Prostate gland (tissue), 2 donors: ENCODE data around the gene POFUT2. TPM values are rescaled to one million over a fixed set of nuclear protein-coding genes. Genes with fewer than 3 reads are reported as not detected.

ENCODE experiments used
- DNase-seq: peaks from one replicate; pipeline ENCODE4 v3.0.0-alpha.2; 2019; ENCODE audit warnings: low spot score
- H3K27ac ChIP-seq, 2 donors: fragments of 200-600 bp; sonication (generic); 2 replicates each; pipeline ENCODE4 v1.5.1; 2017 to 2019
- H3K27me3 ChIP-seq: fragments of 200-600 bp; sonication (generic); replicated peaks from 2 replicates; pipeline ENCODE4 v1.5.1; 2019; ENCODE audit not compliant: insufficient read depth
- H3K36me3 ChIP-seq, 2 donors: fragments of 200-600 bp; sonication (generic); 1 replicate in 1 of 2; 2 replicates in 1 of 2; pipeline versions ENCODE4 v1.5.1 to v1.8.1; 2017 to 2019
- H3K4me1 ChIP-seq: fragments of 200-600 bp; sonication (generic); replicated peaks from 2 replicates; pipeline ENCODE4 v1.5.1; 2019
- H3K4me3 ChIP-seq, 2 donors: fragments of 200-600 bp; sonication (generic); 2 replicates each; pipeline ENCODE4 v1.5.1; 2017 to 2019
- H3K9me3 ChIP-seq: fragments of 200-600 bp; sonication (generic); 2 replicates; pipeline ENCODE4 v1.5.1; 2017
- CTCF ChIP-seq, 4 experiments: fragments of 200-600 bp in 2 of 4; fragments of 450-650 bp in 2 of 4; sonication (generic) in 2 of 4; IDR thresholded peaks; 1 replicate in 3 of 4; 2 replicates in 1 of 4; pipeline ENCODE4 v1.5.1; 2016 to 2019; ENCODE audit warnings: antibody characterized with exemption in 4 of 4, mild to moderate bottlenecking in 2 of 4, moderate library complexity in 2 of 4
- POLR2A ChIP-seq: fragments of 450-650 bp; IDR thresholded peaks from one replicate; pipeline ENCODE4 v1.6.1; 2016; ENCODE audit warnings: antibody characterized with exemption, mild to moderate bottlenecking
- POLR2AphosphoS5 ChIP-seq: sonication (generic); formaldehyde crosslinking; IDR thresholded peaks from one replicate; pipeline ENCODE4 v1.6.1; 2017; ENCODE audit warnings: antibody characterized with exemption
- WGBS: methylation state at CpG from one replicate; pipeline ENCODE4 v1.1.5; 2018; 5-methylcytosine and 5-hydroxymethylcytosine counted together
- intact Hi-C: fragments of 100-400 bp; cut with DNase I; formaldehyde crosslinking; loops from one replicate; pipeline ENCODE4 v1.14.2; 2022
- total RNA-seq, 2 donors: library from RNA; depleted of rRNA; stranded (reverse); fragments of >200 nt; gene quantifications; one replicate each; pipeline ENCODE4 v1.1.0, GENCODE V29; 2016

POFUT2 gene
- total RNA-seq, 2 donors from 2014 or later: 20.2 to 52.4 TPM

GRCh38 chr21:45255381-45256020, 32.2 kb downstream of the POFUT2 start:
- intact Hi-C loops: no loop called here
- no peaks in the 10 kb centered on the region for H3K9me3 ChIP-seq
- WGBS: 74% methylated on average over 20 of the region's 22 CpGs
- H3K27ac ChIP-seq: no peak overlapping the region
- TF ChIP-seq POLR2A (no peak), POLR2AphosphoS5 (no peak), CTCF (IDR thresholded peaks at IDR 0.05) (no peak)
- H3K27me3 ChIP-seq: no peaks in the 10 kb centered on the region
- no peaks in the 10 kb centered on the region for H3K36me3 ChIP-seq
- H3K4me3 ChIP-seq: no peak overlapping the region
- no peaks in the 10 kb centered on the region for H3K4me1 ChIP-seq
- no peak for DNase-seq

- WGBS: 85% methylated on average over 17 of the region's 17 CpGs
- no peak for DNase-seq
- no peak overlapping the region for H3K27ac ChIP-seq
- intact Hi-C loops: no loop called here
- H3K9me3 ChIP-seq: no peaks in the 10 kb centered on the region
- no peaks in the 10 kb centered on the region for H3K36me3 ChIP-seq
- H3K27me3 ChIP-seq: no peaks in the 10 kb centered on the region
- no peaks in the 10 kb centered on the region for H3K4me1 ChIP-seq
- no peak overlapping the region for H3K4me3 ChIP-seq
- no peak for TF ChIP-seq POLR2AphosphoS5
These were observed 33.2 kb downstream of the POFUT2 start for GRCh38 chr21:45254460-45254930.

- H3K36me3 ChIP-seq: no peaks in the 10 kb centered on the region
- WGBS: 86% methylated on average over 25 of the region's 28 CpGs
- H3K27ac ChIP-seq: no peak overlapping the region
- intact Hi-C loops: no loop called here
- DNase-seq: no peak
- no peak overlapping the region for H3K4me3 ChIP-seq
- no peaks in the 10 kb centered on the region for H3K27me3 ChIP-seq
- no peaks in the 10 kb centered on the region for H3K9me3 ChIP-seq
- TF ChIP-seq POLR2AphosphoS5 (no peak), POLR2A (no peak), CTCF (IDR thresholded peaks at IDR 0.05) (no peak)
- H3K4me1 ChIP-seq: no peaks in the 10 kb centered on the region
These were observed 33.8 kb downstream of the POFUT2 start for GRCh38 chr21:45253633-45254459.

- intact Hi-C loops: no loop called here
- DNase-seq: no peak
- no peaks in the 10 kb centered on the region for H3K4me1 ChIP-seq
- H3K9me3 ChIP-seq: no peaks in the 10 kb centered on the region
- H3K4me3 ChIP-seq: no peak overlapping the region
- H3K27ac ChIP-seq: no peak overlapping the region
- no peaks in the 10 kb centered on the region for H3K27me3 ChIP-seq
- no peak for TF ChIP-seq POLR2A
- TF ChIP-seq POLR2AphosphoS5: no peak
- TF ChIP-seq CTCF (IDR thresholded peaks at IDR 0.05): no peak
- H3K36me3 ChIP-seq: no peaks in the 10 kb centered on the region
- 53% methylated on average over 8 of the region's 8 CpGs for WGBS
These were observed 34.5 kb downstream of the POFUT2 start for GRCh38 chr21:45253180-45253579.

- no peaks in the 10 kb centered on the region for H3K36me3 ChIP-seq
- TF ChIP-seq CTCF (IDR thresholded peaks at IDR 0.05): no peak
- no peak for TF ChIP-seq POLR2A
- TF ChIP-seq POLR2AphosphoS5: no peak
These were observed 35.2 kb downstream of the POFUT2 start for GRCh38 chr21:45252448-45252925.

More at GRCh38 chr21:45252448-45252925, 35.2 kb downstream of the POFUT2 start:
- Histone ChIP-seq H3K9me3 (no peaks in the 10 kb centered on the region), H3K27ac (no peak overlapping the region), H3K4me1 (no peaks in the 10 kb centered on the region), H3K4me3 (no peak overlapping the region), H3K27me3 (no peaks in the 10 kb centered on the region)
- no peak for DNase-seq
- 94% methylated on average over 13 of the region's 13 CpGs for WGBS
- intact Hi-C loops: no loop called here
